Measurements from ENCODE around the gene RADIL. TPM values are rescaled to one million over a fixed set of nuclear protein-coding genes. Genes with fewer than 3 reads are reported as not detected.

RADIL gene
- polyA plus RNA-seq, 1 donor (not counting 4 experiments of a cell fraction or from before 2014, with no cell fraction given), result not detected

DNA sequence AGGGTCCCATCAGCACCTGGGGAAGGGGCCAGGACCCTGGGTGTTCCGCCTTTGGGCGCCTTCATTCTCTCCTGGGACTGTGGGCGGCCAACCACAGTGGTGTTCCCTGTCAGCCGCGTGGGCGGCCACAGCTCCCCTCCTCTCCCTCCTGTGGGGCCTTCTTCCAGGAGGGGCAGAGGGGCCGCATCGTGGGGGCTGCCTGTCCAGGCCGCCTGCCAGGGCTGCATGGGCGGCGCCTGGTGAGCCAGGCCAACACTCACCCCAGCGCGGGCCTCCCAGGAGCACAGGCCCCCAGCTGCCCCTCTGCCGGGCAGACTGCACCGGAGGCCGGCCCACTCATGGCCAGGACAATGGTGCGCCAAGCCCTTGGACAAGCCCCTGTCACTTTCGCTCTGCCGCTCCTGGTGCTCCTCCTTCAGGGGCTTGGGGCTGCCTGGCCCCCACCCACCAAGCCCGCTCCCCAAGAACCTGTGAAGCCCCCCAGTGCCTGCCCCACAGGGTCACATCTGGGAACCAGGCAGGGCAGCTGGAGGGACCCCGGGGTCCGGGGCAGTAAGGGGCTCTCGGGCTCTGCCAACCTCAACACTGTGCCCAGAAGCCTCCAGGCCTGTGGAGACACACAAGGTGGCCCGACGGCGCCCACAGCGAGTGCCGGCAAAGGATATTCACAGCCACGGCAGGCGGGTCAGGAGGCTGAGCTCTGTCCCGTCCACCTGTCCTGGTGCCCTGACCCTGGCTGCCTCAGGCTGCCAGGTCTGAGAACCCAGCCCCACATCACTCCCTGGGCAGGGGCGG, 65.3 kb downstream of the RADIL start:
- H3K9me3 ChIP-seq (ENCODE audit: control insufficient read depth, low read depth, low read length), result no peaks in the 10 kb centered on the region
- H3K9me1 ChIP-seq (ENCODE audit: control insufficient read depth, extremely low read depth, insufficient read depth, low read length), result no peaks in the 10 kb centered on the region
- no peak overlapping the region for H3K9ac ChIP-seq (ENCODE audit: control insufficient read depth, extremely low read depth, insufficient read depth, low read length)
- no peak overlapping the region for H3K4me2 ChIP-seq (ENCODE audit: control insufficient read depth, extremely low read depth, insufficient read depth, low read depth, low read length)
- no peak for DNase-seq (ENCODE audit: low read depth, low spot score)
- H3K27ac ChIP-seq (ENCODE audit: control insufficient read depth, insufficient read depth, low read length), result no peak overlapping the region
- no peak for FAIRE-seq
- H3K27me3 ChIP-seq (ENCODE audit: control insufficient read depth, extremely low read depth, insufficient read depth, low read length), result peaks cover 11% of the 10 kb centered on the region
- no peaks in the 10 kb centered on the region for H3K79me2 ChIP-seq (ENCODE audit: control insufficient read depth, insufficient read depth, low read length)
- no peaks in the 10 kb centered on the region for H3K36me3 ChIP-seq (ENCODE audit: control insufficient read depth in 2 of 2, extremely low read depth in 1 of 2, insufficient read depth in 2 of 2, low read length in 2 of 2)
- H4K20me1 ChIP-seq (ENCODE audit: control insufficient read depth, extremely low read depth, insufficient read depth, low read length), result no peaks in the 10 kb centered on the region
- H3K4me3 ChIP-seq (ENCODE audit: control insufficient read depth in 2 of 3, extremely low read depth in 1 of 3, insufficient read depth in 2 of 3, low read depth in 1 of 3, low read length in 3 of 3), result no peak overlapping the region
- no peak for TF ChIP-seq EZH2 (IDR thresholded peaks at IDR 0.05; ENCODE audit: low read length)
- TF ChIP-seq, protein P1, sequence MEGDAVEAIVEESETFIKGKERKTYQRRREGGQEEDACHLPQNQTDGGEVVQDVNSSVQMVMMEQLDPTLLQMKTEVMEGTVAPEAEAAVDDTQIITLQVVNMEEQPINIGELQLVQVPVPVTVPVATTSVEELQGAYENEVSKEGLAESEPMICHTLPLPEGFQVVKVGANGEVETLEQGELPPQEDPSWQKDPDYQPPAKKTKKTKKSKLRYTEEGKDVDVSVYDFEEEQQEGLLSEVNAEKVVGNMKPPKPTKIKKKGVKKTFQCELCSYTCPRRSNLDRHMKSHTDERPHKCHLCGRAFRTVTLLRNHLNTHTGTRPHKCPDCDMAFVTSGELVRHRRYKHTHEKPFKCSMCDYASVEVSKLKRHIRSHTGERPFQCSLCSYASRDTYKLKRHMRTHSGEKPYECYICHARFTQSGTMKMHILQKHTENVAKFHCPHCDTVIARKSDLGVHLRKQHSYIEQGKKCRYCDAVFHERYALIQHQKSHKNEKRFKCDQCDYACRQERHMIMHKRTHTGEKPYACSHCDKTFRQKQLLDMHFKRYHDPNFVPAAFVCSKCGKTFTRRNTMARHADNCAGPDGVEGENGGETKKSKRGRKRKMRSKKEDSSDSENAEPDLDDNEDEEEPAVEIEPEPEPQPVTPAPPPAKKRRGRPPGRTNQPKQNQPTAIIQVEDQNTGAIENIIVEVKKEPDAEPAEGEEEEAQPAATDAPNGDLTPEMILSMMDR (optimal IDR thresholded peaks at IDR 0.05 in 1 of 3, IDR thresholded peaks at IDR 0.05 in 1 of 3, conservative IDR thresholded peaks at IDR 0.05 in 1 of 3; ENCODE audit: extremely low read depth in 1 of 3, insufficient read depth in 2 of 3, low read length in 3 of 3), result no peak
- dilution Hi-C loops (cut with MboI; ENCODE audit: extremely low pct_ligation_motif_present, low sequenced_read_pairs), result no loop called here
- H2AFZ ChIP-seq (ENCODE audit: control insufficient read depth, low read length), result no peak overlapping the region
- no peaks in the 10 kb centered on the region for H3K4me1 ChIP-seq (ENCODE audit: control insufficient read depth, extremely low read depth, insufficient read depth, low read length)

DNA sequence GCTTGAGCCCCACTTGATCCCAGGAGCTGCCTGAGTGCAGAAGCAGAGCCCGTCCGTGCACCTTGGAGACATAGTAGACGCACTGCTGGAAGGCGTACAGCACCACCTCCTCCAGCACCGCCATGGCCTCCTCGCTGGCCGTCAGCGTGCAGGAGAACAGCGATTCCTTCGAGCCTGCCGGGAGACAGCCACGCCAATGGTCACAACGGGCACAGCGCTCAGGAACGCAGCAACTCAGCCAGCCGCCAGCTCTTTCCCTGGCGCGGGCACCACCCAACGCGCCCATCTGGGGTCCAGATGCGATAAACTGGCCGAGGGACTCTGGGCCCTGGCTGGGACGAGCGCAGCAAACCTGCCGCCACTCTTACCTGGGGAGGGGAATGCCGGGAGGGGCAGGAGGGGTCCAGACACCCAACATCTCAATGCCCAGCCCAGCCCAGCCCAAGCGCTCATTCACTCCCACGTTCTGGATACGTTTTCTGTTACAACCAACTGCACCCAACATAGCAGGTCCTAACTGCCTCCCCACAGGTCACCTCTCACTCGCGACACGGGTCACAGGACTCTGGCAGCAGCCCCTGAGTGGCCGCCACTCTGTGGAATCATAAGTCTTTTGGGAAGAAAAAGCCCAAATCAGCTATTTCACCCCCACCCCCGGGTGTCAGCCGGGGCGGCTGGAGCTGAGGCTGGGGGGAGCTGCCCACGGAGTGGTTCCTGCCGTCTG, 66.2 kb downstream of the RADIL start:
- peaks cover 11% of the 10 kb centered on the region for H3K27me3 ChIP-seq (ENCODE audit: control insufficient read depth, extremely low read depth, insufficient read depth, low read length)

More for the DNA sequence above, 66.2 kb downstream of the RADIL start:
- Histone ChIP-seq H3K4me1 (ENCODE audit: control insufficient read depth, extremely low read depth, insufficient read depth, low read length) (no peaks in the 10 kb centered on the region), H3K9me1 (ENCODE audit: control insufficient read depth, extremely low read depth, insufficient read depth, low read length) (no peaks in the 10 kb centered on the region), H4K20me1 (ENCODE audit: control insufficient read depth, extremely low read depth, insufficient read depth, low read length) (no peaks in the 10 kb centered on the region), H3K27ac (ENCODE audit: control insufficient read depth, insufficient read depth, low read length) (no peak overlapping the region), H3K79me2 (ENCODE audit: control insufficient read depth, insufficient read depth, low read length) (no peaks in the 10 kb centered on the region), H3K9me3 (ENCODE audit: control insufficient read depth, low read depth, low read length) (no peaks in the 10 kb centered on the region), H3K36me3 (ENCODE audit: control insufficient read depth in 2 of 2, extremely low read depth in 1 of 2, insufficient read depth in 2 of 2, low read length in 2 of 2) (no peaks in the 10 kb centered on the region), H3K9ac (ENCODE audit: control insufficient read depth, extremely low read depth, insufficient read depth, low read length) (no peak overlapping the region), H2AFZ (ENCODE audit: control insufficient read depth, low read length) (no peak overlapping the region), H3K4me3 (ENCODE audit: control insufficient read depth in 2 of 3, extremely low read depth in 1 of 3, insufficient read depth in 2 of 3, low read depth in 1 of 3, low read length in 3 of 3) (no peak overlapping the region), H3K4me2 (ENCODE audit: control insufficient read depth, extremely low read depth, insufficient read depth, low read depth, low read length) (no peak overlapping the region)
- FAIRE-seq (no peak), DNase-seq (ENCODE audit: low read depth, low spot score) (no peak)
- no peak for TF ChIP-seq EZH2 (IDR thresholded peaks at IDR 0.05; ENCODE audit: low read length)
- TF ChIP-seq, protein P1 (optimal IDR thresholded peaks at IDR 0.05 in 1 of 3, IDR thresholded peaks at IDR 0.05 in 1 of 3, conservative IDR thresholded peaks at IDR 0.05 in 1 of 3; ENCODE audit: extremely low read depth in 1 of 3, insufficient read depth in 2 of 3, low read length in 3 of 3), result no peak
- dilution Hi-C loops (cut with MboI; ENCODE audit: extremely low pct_ligation_motif_present, low sequenced_read_pairs), result no loop called here

Data from keratinocyte (primary cell).